ENCODE data around the gene MAD1L1.

MAD1L1 gene

DNA sequence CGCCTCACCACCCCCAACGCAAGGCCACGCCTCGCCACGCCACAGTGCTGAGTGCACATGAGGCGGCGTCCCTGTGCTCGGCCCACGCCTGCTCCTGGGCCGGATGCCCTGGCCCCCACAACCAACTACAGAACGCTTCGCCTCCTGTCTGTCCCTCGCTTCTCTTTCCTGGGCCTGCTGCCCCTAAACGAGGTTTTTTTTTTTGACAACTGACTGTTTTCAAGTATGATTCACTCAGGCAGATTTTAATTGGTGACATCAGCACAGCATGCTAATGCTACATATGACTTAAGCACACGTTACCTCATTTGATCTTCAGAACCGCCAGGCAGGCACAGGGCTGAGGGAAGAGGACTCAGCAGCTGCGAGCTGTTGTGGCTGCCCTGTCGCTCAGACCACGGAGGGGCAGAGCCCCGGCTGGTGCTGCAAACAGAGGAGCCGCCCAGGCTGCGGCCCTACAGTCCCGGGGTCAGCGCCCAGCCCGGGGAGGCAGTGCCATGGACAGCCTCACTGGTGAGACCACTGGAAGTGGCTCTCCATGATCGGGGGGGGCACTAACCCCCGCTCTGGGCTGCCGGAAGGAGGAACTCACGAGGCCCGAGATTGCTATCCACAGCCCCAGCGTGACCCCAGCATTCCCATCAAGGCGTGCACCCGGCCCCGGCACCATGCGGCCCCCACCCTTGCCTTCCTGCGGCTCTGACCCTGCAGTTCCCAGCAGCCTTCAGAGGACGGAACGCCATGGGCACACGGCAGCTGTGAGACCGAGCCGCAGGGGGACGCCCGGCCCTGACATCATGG, 212.8 kb downstream of the MAD1L1 start:
- DNase-seq, result peak; percentile 40

DNA sequence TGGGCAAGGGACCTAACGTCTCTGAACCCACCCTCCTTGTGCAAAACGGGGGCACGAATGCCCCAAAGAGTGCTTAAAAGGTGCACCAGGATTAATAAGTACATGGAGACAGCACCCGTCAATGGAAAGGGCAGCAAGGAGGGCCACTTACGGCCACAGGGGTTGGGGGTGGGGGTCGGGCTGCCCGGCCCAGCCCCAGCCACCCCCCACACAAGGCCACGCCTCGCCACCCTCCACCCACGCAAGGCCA, 213.4 kb downstream of the MAD1L1 start:
- DNase-seq, result no peak

DNA sequence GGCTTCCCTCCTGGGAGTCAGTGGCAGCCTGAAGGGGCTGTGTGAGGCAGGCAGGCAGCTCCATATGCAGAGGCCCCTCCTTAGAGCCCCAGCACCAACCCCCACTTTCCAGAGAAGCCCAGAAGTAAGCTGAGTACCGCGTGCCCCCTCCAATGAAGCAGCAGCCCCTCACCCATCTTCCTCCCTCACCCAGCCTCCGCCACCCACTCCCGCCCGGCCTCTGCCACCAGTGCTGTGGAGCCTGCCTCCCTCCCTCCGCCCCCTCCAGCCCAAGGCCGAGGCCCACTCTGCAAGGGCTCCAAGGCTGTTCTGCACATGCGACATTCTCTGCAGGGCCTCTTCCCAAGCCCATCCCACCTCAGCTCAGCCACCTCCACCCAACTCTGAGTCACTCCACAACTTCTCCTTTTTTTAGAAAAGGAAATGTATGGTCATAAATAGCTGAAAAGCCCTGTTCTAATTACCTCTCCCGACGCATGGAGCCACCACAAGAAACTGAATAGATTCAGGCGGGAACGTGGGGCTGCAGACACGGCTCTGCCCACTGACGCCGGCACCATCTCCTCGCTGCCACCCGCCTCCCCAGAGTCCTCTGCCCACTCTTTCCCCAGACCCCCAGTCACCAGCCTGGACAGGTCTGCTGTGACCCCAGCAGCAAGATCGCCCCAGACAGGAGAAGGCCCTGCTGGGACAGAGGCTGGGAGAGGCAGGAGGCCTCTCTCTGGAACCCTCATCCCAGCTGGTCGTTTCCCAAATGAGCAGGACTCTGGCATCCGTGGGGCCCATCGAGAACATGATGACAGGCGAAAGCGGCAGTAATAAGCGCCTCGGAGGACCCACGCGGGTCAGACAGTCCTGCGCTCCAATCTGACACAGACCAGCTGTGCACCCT, 213.9 kb downstream of the MAD1L1 start:
- peak; percentile 11 for DNase-seq

DNA sequence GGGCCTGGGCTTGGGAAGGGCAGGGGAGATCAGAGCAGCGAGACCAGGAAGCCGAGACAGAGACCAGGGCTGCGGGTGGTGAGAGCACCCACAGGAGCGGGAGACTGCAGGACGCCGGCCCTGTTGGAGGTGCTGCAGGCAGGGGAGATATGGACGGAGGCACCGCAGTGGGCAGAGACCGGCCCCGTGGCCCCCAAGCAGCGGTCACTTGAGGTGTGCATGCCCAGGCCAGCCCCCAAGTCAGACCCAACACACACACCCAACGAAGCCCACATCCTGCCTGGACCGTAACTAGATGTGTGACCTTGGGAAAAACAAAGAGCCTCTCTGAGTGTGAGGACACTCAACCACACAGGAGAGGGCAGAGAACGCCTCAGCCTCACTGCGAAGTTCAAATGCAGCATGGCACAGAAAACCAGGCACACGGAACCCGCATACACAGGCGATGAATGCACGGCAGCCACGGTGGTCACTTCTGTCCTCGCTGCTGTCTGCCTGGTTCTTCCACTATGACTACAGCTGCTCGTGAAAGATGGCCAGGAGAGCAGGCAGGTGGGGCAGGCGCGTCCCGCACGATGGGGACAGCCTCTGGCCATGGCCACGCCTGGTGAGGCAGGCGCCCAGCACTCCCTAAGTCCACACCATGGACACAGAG, 214.7 kb downstream of the MAD1L1 start:
- no peak for DNase-seq

DNA sequence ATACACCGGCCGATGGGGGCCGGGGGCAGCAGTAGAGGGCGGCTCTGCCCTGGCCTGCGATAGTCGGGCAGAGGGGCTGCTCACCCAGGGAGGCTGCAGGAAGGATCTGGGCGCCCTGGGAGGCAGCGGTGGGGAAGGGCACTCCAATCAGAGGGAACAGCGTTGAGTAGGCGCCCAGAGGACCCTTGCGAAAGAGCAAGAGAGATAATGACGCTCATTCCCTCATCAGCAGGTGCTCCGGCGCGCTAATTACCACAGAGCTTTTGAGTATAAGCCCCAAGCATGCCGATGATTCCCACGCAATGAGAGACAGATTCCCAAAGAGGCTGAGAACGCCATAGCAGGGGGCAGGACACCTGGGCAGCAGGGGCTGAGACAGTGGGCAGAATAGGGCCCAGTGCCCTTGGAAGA, 215.3 kb downstream of the MAD1L1 start:
- DNase-seq, result no peak

DNA sequence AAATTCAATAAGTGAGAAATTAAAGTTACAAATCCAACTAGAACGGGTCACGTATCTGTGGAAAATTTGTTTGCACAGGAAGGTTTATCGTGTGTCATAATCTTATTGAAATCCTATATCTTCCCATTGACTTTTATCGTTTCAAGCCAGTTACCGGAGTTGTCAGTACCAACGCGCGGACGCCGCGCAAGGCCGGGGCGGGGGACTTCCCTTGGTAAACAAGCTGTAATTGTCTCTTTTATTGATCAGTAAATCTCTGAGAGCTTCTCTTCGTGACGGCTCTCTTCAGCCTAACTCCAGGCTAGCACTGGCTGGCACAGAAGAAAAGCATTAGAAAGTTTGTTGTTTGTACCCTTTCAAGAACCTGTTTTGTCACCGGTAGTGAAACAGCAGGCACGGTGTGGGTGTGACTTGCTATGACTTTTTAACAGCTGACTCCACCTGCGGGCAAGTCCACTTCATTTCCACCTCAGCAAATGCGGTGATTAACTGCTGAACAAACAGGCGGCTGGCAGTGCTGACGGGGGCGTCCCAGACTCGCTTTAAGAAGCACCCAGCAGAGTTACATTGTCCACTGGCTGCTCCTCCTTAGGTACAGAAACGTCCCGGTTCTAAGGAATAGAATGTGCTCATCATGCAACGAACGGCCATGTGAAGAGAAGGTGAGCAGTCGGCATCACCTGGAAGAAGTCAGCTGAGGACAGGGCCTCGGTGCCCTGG, 215.8 kb downstream of the MAD1L1 start:
- DNase-seq, result no peak

DNA sequence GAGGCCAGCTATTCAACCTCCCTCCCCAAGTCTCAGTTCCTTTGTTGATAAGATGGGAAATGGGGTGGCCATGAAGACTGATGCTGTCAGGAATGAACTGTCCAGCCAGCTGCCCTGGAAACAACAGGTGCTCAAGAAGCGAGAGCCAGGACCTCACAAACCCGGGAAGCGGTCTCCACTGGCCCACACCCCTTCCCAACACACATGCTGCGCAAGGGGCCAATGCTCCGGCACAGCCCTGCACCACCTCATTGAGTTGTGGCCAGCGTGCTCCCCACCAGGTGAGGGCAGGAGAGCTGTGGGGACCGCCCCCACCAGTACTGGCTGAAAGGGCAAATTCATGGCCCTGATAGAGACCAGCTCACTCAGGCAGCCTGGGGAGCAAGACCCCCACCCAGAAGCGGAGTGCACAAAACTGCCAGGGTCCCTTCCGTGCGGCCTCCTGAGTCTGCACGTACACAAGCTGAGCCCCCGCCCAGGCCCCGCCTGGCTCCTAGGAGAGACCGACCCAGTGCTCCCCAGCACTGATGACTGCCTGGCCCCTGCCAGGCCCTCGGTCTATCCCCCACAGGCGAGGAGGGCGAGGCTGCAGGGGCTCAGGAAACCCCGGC, 216.6 kb downstream of the MAD1L1 start:
- no peak for DNase-seq

DNA sequence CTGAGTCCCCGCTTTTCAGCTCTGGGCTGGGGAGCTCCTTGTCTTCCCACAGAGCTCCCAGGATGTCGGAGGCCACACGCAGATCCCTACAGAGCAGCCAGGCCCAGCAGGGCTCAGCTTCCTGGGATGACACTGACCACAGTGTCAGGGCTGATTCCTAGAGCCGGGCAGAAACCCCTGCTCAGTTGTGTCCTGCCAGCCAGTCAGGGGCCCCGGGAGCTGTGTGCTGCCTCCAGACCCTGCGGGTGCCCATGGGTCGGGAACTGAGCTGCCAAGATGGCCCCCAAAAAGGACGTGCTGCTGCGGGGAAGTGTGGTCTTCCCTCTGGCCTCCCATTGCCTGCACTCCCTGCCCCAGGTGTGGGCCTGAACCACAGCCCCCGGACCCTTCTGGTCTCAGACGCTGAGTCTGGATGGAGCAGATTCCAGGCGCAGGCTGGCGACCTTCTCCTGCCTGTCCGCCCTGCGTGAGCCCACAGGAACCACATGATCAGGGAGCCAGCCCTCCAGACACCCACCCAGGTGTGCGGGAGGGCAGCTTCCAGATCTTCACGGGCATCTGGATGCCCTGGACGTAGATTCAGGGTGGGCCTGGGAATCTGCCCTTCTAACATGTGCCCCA, 217.4 kb downstream of the MAD1L1 start:
- DNase-seq, result no peak

DNA sequence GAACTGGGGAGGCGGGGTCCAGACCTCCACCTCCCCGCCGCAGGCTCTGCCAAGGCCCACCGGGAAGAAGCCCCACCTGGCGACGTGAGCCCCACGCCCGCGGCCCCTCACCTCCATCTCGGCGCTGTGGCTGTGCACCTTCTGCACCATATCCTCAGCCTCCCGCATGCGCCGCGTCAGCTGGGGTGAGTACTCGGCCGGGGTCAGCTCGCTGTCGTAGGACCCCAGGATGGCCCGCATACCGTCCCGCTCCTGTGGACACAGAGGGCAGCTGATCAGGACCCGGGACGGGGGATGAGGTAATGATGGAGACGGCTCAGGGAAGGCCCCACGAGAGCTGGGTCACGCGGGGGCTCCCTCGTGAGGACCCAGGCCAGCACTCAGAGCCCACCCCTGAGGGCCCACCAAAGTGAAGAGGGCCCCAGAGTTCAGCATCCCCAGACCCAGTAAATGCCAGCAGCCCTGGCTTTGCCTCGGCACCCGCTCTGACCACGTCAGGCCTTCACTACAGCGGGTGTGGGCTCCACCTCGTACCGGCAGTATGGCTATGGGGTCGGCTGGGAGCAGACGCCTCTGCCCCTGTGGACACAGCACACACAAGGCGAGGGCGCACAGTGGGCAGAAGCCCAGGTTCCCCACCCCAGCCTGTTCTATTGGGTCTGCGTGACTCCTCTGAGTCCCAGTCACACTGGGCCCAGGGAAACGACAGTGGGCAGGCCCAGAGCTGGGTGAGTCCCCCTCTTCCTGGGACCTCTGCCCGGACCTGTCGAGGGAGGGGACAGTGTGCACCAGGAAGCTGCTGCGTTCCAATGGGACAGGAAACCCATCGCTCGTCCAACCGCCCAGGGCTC, 218.1 kb downstream of the MAD1L1 start:
- DNase-seq, result no peak

DNA sequence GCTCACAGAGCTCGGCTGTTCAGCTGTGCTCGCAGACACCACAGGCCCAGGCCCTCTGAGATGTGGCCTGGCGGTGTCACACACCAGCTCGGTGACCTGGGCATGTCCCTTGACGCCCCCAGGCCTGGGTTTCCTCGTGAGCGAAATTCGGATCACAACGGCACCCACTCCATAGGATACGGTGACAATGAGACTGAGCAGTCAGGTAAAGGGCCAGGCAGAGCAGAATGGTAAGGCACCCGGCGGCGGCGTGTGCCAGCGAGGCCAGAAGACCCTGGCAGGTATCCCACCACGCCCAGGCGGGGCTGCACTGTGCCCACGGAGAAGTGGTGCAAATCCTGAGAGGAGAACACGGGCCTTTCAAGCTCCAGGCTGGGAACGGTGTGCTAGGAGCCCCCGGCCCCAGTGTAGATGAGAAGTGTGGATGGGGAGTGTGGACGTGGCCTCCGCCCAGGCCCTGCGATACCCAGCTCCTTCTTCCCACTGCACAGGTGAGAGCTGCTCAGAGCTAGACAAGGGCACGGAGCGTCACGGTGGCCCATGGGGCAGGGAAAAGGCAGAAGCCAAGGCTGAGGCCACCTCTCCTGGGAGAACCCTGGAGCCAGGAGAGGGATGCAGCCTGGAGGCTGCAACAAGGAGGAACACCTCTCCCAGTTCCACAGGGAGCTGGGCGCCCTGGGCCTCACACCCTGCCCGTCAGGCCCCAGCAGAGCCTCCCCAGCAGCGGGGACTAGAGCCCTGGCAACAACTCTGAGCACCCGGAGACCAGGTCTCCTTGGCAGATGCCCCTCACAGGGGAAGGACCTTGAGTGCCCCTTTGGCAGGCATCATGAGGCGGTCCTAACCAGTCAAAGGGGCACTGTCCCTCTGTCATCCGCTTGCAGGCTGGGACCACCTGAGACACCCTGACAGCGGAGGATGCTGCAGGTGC, 219.1 kb downstream of the MAD1L1 start:
- no peak for DNase-seq

DNA sequence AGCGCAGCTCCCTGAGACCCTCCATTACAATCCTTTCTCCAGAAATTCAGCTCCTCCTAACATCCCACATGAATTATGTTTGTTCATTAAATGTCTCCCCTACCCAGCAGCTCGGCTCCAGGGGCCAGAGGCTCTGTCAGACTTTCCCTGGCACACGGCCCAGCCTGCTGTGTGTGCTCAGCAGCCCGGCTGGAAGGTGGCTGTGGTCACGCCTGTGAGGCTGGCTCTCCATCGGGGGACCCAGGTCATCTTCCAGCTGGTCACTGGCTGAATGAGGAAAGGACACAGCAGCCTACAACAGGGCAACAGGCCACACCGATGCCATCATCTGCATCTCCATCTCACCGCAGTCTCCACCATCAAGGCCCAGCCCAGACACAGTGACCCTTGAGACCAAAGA, 219.8 kb downstream of the MAD1L1 start:
- DNase-seq, result no peak

DNA sequence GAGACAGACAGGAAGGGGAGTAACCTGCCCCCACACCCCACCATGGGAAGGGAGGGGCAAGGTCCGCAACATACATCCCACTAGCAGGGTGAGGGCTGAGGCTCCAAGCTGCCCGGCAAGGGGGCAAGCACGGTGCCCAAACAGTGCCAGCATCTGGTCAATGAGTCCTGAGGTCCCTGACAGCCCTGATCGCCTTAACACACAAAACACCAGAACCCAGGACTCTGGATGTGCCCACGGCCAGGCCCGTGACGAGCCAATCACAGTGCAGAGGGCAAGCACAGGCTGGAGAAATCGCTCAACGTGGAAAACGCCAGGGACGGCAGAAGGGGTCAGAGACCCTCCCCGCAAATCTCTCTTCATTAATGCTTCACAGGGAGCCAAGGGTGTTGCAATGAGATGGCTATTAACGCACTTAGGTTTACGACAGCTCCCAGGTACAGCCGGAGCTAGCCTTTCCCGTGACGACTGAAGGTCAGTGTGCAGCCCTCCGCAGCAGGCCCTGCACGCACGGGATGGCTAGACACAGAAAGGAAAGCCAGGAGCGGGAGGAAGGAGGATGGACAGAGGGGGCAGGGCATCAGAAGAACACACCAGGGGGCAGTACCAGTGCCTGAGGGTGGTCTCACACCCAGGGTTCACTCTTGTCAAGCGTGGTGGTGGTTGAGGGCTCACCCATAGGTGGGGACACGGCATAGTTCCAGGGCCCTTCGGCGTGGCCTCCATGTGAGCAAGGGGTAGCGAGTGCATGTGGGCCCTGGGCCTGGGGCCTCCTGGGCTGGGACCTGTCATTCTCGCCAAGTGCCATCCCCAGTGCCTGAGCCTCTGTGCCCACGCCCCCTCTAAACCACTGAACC, 220.5 kb downstream of the MAD1L1 start:
- DNase-seq, result no peak

DNA sequence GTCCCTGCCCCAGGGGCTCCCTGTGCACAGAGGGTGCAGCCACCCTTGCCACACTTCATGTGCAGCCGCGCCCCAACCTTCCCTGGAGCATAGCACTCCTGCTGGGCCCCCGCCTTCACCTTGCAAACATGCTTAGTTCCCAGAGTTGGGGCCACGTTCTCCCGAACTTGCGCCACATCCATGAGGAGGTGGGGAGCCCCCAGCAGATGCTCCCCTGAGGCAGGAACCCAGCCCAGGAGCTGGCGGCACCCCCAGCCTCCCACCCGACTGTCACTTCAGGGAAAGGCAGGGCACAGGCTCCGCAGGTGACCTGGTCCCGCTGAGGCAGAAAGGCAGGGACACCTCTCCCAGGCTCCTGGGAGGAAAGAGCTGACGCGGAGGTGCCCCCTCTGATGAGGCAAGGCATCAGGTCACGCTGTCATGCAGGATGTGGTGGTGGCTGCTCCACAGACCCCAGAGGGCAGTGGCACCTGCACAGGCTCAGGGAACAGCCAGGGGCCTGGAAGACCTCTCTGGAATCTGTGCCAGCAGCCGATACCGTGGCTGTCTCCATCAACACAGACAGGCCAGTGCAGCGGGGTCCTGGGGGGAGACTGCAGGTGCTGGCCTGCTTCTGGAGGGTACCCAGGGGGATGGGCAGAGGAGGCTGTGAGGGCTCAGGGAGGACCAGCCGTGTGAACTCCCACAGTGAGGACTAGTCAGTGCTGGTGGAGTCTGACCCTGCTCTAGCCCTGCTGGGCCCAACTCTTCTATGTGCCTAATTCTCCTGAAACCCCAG, 221.3 kb downstream of the MAD1L1 start:
- no peak for DNase-seq

DNA sequence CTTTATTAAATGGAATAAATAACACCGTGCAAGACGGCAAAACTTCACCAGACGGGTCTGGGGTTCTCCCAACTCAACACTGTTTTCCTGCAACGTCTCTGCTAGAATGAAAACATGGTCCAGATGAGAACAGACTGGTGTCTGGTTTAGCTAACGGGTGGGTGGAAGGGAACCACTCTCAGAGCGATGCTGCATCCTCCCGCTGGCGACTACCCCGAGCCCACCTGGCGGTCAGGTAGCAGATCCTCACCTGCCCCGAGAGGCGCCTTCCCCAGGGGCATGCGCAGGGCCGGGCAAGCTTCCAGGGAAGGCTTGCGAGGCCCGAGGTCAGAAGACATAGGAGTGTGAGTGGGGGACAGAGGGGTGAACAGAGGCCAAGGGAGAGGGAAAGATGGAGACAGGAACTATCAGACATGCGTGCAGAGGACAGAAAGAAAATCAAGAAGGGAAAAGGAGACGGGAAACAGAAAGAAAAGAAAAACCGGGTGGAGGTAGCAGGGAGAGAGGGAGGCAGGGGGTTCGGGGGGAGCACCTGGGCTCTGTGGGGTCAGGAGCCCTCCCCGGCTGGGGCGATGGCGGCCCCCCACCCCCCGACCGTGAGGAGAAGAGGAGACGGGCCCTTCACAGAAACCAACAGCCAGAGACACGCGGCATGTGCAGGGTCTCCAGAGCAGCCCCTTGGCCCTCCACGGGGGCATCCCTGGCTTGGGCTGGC, 222.0 kb downstream of the MAD1L1 start:
- no peak for DNase-seq

DNA sequence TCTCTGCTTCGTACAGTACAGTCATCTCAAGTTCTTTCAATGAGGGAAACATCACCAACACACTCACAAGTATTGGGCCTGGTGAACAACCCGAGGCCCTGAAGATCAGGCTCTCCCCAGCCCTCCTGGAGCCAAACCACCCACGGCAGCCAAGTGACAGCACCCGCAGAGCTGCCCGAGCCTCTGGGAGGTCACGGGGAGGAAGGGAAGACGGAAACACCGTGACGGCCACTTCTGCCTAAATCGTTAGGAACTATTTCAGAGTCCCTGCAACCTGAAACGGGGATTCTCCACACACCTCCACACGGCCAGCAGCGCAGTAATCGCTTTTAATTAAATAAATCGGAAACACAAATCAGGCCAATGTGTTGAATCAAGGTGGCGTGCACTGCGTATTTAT, 222.6 kb downstream of the MAD1L1 start:
- DNase-seq, result no peak

DNA sequence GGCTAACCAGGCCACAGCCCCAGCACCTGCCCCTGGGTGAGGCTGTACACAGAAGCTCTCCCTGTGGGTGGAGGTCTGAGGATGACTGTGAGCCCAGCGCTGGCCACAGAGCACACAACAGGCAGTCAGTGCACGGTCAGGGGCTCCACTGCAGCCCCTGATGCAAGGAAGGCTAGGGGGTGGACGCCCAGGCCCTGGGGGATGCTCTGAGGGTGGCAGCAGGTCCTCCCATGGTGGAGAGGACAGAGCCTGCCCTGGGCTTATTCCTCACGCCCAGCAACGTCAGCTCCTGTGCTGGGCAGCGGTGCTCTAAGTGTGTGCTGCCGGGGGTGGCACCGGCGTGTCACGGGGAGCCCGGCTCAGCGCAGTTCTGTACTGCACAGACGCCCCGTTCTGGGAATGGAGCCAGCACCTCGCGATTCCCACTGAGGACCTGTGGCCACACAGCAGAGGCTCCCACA, 223.2 kb downstream of the MAD1L1 start:
- no peak for DNase-seq

DNA sequence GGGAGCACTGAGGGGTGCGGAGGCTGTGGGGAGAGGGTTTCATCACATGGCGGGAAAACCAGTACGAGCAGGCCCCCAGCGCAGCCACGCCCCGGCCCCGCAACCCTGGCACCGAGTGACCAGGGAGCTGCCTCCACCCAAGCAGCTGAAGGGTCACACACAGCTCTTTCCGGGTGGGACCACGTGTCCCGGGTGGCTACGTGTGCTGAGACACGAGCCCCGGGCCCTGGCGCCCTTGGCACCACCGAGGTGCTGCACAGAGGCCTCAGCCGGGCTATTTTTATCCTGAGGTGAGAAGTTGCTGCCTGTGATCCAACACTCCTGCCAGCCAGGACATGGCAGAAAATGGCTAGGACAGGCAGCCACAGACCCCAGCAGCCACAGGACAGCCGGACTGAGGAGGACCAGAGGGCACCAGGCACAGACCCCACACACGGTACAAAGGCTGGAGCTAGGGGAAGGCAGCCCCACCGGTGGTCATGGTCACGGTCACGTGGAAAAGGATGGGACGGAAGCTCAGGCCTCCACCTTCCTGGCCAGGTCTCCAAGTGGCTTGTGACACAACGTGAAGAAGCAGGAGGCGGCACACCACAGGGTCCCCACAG, 223.7 kb downstream of the MAD1L1 start:
- DNase-seq, result no peak
